Ishikawa (cell line): ENCODE data around the gene TBC1D4.

ENCODE experiments used
- CEBPB ChIP-seq: IDR thresholded peaks from 2 replicates; pipeline ENCODE4 v1.6.1; 2012
- CREB1 ChIP-seq: IDR thresholded peaks from 2 replicates; pipeline ENCODE4 v1.6.1; 2012; ENCODE audit warnings: low read depth
- EGR1 ChIP-seq: IDR thresholded peaks from 2 replicates; pipeline ENCODE4 v1.6.1; 2012
- EP300 ChIP-seq: IDR thresholded peaks from 2 replicates; pipeline ENCODE4 v1.6.1; 2012; ENCODE audit warnings: borderline replicate concordance
- FOXM1 ChIP-seq: IDR thresholded peaks from 2 replicates; pipeline ENCODE4 v1.6.1; 2012; ENCODE audit warnings: low read depth, borderline replicate concordance
- MAX ChIP-seq: IDR thresholded peaks from 2 replicates; pipeline ENCODE4 v1.6.1; 2012
- NFIC ChIP-seq: IDR thresholded peaks from 2 replicates; pipeline ENCODE4 v1.6.1; 2012
- RAD21 ChIP-seq: IDR thresholded peaks from 2 replicates; pipeline ENCODE4 v1.6.1; 2012; ENCODE audit warnings: low read depth
- REST ChIP-seq: IDR thresholded peaks from 2 replicates; pipeline ENCODE4 v1.6.1; 2012; ENCODE audit warnings: low read depth, mild to moderate bottlenecking
- TAF1 ChIP-seq: IDR thresholded peaks from 2 replicates; pipeline ENCODE4 v1.6.1; 2012; ENCODE audit warnings: low read depth, mild to moderate bottlenecking
- TCF12 ChIP-seq: IDR thresholded peaks from 2 replicates; pipeline ENCODE4 v1.6.1; 2012; ENCODE audit warnings: low read depth
- USF1 ChIP-seq: IDR thresholded peaks from 2 replicates; pipeline ENCODE4 v1.6.1; 2012
- YY1 ChIP-seq: IDR thresholded peaks from 2 replicates; pipeline ENCODE4 v1.6.1; 2012; ENCODE audit warnings: low read depth
- ZBTB7A ChIP-seq: IDR thresholded peaks from 2 replicates; pipeline ENCODE4 v1.6.1; 2012; ENCODE audit warnings: low read depth

GRCh38 chr13:75307370-75307949 lies 174.5 kb downstream of the TBC1D4 start:
- no peak for TF ChIP-seq MAX
- TF ChIP-seq RAD21, result no peak
- TF ChIP-seq FOXM1, result no peak
- no peak for TF ChIP-seq TAF1
- no peak for TF ChIP-seq EP300
- no peak for TF ChIP-seq YY1
- TF ChIP-seq REST, result no peak
- no peak for TF ChIP-seq CREB1
- TF ChIP-seq USF1, result no peak
- TF ChIP-seq NFIC, result no peak
- no peak for TF ChIP-seq ZBTB7A
- no peak for TF ChIP-seq CEBPB
- TF ChIP-seq TCF12, result no peak
- no peak for TF ChIP-seq EGR1
